Measurements from ENCODE around the gene ATP8B4. TPM values are rescaled to one million over a fixed set of nuclear protein-coding genes. Genes with fewer than 3 reads are reported as not detected.

ATP8B4 gene
- total RNA-seq, 1 experiment from 2014 or later = not detected

GRCh38 chr15:50055750-50056157 is 63.3 kb downstream of the ATP8B4 start:
- Histone ChIP-seq H3K36me3 (ENCODE audit: control insufficient read depth, insufficient read depth, low read length) (no peaks in the 10 kb centered on the region), H3K27me3 (ENCODE audit: control insufficient read depth, insufficient read depth, low read length) (no peaks in the 10 kb centered on the region), H3K9me3 (ENCODE audit: control insufficient read depth, insufficient read depth, low read depth, low read length) (no peaks in the 10 kb centered on the region), H3K27ac (ENCODE audit: low read length) (no peak overlapping the region), H3K4me3 (ENCODE audit: low read depth in 2 of 2, low read length in 2 of 2) (no peak overlapping the region), H3K4me1 (ENCODE audit: control insufficient read depth, insufficient read depth, low read length) (no peaks in the 10 kb centered on the region)
- ATAC-seq (no peak), DNase-seq (ENCODE audit: low read depth, low spot score) (no peak)
- TF ChIP-seq POLR2AphosphoS5 (IDR thresholded peaks at IDR 0.05; ENCODE audit: low read depth, low read length) (no peak), TCF7L2 (IDR thresholded peaks at IDR 0.05; ENCODE audit: low read depth, low read length) (no peak), SIN3A (IDR thresholded peaks at IDR 0.05; ENCODE audit: borderline replicate concordance, insufficient read depth, low read depth, low read length) (no peak)
- TF ChIP-seq, protein P1, sequence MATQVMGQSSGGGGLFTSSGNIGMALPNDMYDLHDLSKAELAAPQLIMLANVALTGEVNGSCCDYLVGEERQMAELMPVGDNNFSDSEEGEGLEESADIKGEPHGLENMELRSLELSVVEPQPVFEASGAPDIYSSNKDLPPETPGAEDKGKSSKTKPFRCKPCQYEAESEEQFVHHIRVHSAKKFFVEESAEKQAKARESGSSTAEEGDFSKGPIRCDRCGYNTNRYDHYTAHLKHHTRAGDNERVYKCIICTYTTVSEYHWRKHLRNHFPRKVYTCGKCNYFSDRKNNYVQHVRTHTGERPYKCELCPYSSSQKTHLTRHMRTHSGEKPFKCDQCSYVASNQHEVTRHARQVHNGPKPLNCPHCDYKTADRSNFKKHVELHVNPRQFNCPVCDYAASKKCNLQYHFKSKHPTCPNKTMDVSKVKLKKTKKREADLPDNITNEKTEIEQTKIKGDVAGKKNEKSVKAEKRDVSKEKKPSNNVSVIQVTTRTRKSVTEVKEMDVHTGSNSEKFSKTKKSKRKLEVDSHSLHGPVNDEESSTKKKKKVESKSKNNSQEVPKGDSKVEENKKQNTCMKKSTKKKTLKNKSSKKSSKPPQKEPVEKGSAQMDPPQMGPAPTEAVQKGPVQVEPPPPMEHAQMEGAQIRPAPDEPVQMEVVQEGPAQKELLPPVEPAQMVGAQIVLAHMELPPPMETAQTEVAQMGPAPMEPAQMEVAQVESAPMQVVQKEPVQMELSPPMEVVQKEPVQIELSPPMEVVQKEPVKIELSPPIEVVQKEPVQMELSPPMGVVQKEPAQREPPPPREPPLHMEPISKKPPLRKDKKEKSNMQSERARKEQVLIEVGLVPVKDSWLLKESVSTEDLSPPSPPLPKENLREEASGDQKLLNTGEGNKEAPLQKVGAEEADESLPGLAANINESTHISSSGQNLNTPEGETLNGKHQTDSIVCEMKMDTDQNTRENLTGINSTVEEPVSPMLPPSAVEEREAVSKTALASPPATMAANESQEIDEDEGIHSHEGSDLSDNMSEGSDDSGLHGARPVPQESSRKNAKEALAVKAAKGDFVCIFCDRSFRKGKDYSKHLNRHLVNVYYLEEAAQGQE (IDR thresholded peaks at IDR 0.05; ENCODE audit: insufficient read depth in 1 of 2, low read depth in 2 of 2, low read length in 1 of 2) = no peak
- ChIA-PET CTCF (no interaction called here), POLR2A (no interaction called here)
- BruUV-seq (replicated peaks) = no TSS peak
- intact Hi-C loops (cut with micrococcal nuclease; ENCODE audit: unreplicated experiment) (no loop called here), in situ Hi-C loops (cut with HindIII; ENCODE audit: low pct_unique_long_range_greater_than_20kb, low sequenced_read_pairs) (no loop called here)

GRCh38 chr15:50055332-50055731 is 63.7 kb downstream of the ATP8B4 start:
- in situ Hi-C loops (cut with HindIII; ENCODE audit: low pct_unique_long_range_greater_than_20kb, low sequenced_read_pairs) (no loop called here), intact Hi-C loops (cut with micrococcal nuclease; ENCODE audit: unreplicated experiment) (no loop called here)
- no peaks in the 10 kb centered on the region for H3K9me3 ChIP-seq (ENCODE audit: control insufficient read depth, insufficient read depth, low read depth, low read length)
- TF ChIP-seq CTCF (IDR thresholded peaks at IDR 0.05) (no peak), POLR2AphosphoS5 (IDR thresholded peaks at IDR 0.05; ENCODE audit: low read depth, low read length) (no peak), SIN3A (IDR thresholded peaks at IDR 0.05; ENCODE audit: borderline replicate concordance, insufficient read depth, low read depth, low read length) (no peak), TCF7L2 (IDR thresholded peaks at IDR 0.05; ENCODE audit: low read depth, low read length) (no peak)
- TF ChIP-seq, protein P1 (IDR thresholded peaks at IDR 0.05; ENCODE audit: insufficient read depth in 1 of 2, low read depth in 2 of 2, low read length in 1 of 2) = no peak
- H3K27ac ChIP-seq (ENCODE audit: low read length) = no peak overlapping the region
- no peak overlapping the region for H3K4me3 ChIP-seq (ENCODE audit: low read depth in 2 of 2, low read length in 2 of 2)
- ChIA-PET CTCF (no interaction called here), POLR2A (no interaction called here)
- no peaks in the 10 kb centered on the region for H3K36me3 ChIP-seq (ENCODE audit: control insufficient read depth, insufficient read depth, low read length)
- DNase-seq (ENCODE audit: low read depth, low spot score) (no peak), ATAC-seq (no peak)
- H3K4me1 ChIP-seq (ENCODE audit: control insufficient read depth, insufficient read depth, low read length) = no peaks in the 10 kb centered on the region
- no peaks in the 10 kb centered on the region for H3K27me3 ChIP-seq (ENCODE audit: control insufficient read depth, insufficient read depth, low read length)
- no TSS peak for BruUV-seq (replicated peaks)

Data from Panc1 (cell line).